ENCODE measurements around the gene TRAPPC10.

DNA sequence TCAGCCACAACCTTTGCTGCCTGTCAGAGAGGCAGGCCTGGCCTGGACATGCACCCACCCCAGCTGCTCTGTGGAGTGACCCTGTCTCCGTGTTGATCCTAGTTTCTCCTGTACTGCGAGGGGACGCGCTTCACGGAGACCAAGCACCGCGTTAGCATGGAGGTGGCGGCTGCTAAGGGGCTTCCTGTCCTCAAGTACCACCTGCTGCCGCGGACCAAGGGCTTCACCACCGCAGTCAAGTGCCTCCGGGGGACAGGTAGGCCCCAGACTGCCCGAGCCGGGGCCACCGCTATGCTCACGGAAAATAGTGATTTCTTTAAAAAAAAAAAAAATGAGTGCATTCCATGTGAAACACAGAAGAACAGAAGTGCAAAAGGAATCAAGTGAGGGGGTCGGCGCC, 41.6 kb upstream of the TRAPPC10 start:
- no peak for TF ChIP-seq EZH2 (IDR thresholded peaks at IDR 0.05; ENCODE audit: borderline replicate concordance, insufficient read depth, low read depth, low read length, poor library complexity, severe bottlenecking)
- TF ChIP-seq, protein P1, sequence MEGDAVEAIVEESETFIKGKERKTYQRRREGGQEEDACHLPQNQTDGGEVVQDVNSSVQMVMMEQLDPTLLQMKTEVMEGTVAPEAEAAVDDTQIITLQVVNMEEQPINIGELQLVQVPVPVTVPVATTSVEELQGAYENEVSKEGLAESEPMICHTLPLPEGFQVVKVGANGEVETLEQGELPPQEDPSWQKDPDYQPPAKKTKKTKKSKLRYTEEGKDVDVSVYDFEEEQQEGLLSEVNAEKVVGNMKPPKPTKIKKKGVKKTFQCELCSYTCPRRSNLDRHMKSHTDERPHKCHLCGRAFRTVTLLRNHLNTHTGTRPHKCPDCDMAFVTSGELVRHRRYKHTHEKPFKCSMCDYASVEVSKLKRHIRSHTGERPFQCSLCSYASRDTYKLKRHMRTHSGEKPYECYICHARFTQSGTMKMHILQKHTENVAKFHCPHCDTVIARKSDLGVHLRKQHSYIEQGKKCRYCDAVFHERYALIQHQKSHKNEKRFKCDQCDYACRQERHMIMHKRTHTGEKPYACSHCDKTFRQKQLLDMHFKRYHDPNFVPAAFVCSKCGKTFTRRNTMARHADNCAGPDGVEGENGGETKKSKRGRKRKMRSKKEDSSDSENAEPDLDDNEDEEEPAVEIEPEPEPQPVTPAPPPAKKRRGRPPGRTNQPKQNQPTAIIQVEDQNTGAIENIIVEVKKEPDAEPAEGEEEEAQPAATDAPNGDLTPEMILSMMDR (IDR thresholded peaks at IDR 0.05) = no peak
